SIG-M5 treated with dmso at 0.1 percent for 504 hours (cell line): ENCODE data around the gene PLXNB3.
"Not testable (repeated sequence)": the region's sequence is repeated elsewhere in the genome, so short reads cannot be mapped to it uniquely, and the experiment has no call there.

Source experiments
- DNase-seq: peaks from one replicate; lab custom pipeline; 2025; ENCODE audit not compliant: unreplicated experiment; lab: John Stamatoyannopoulos, UW

The PLXNB3 gene

GRCh38 chrX:153806999-153807575 is 43.0 kb downstream of the PLXNB3 start:
- DNase-seq: no peak

DNA sequence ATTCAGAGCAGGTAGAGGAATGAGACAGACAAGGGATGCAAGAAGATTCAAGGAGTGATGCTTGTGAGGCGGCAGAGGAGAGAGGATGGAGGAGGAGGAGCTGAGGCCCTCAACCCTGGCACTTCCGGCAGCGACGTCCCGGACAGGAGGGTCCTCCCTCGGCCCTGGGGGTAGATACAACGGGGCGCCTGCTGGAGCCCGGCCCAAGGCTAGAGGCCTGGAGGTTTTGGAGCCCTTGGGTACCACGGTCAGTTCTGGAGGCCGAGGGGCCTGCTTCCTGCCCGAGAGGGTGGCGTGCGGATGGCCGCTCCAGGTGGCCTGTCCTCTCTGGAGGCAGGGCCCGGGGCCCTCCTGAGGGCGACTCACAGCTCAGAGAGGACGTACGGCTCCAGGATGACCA is 43.9 kb downstream of the PLXNB3 start:
- DNase-seq: no peak

GRCh38 chrX:153812220-153812619 is 48.2 kb downstream of the PLXNB3 start:
- no peak for DNase-seq

GRCh38 chrX:153813161-153813560 is 49.1 kb downstream of the PLXNB3 start:
- DNase-seq: no peak

GRCh38 chrX:153814591-153815315 is 50.7 kb downstream of the PLXNB3 start:
- DNase-seq: no peak

GRCh38 chrX:153816831-153817690 is 53.0 kb downstream of the PLXNB3 start:
- no peak for DNase-seq

DNA sequence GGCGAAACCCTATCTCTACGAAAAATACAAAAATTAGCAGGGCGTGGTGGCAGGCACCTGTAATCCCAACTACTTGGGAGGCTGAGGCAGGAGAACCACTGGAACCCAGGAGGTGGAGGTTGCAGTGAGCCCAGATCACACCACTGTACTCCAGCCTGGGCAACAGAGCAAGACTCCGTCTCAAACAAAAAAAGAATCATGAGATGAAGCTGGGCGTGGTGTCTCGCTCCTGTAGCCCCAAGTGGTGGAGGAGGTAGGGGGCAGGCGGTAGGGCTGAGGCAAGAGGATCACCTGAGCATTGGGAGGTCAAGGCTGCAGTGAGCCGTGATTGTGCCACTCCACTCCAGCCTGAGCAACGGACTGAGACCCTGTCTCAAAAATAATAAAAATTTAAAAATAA is 54.0 kb downstream of the PLXNB3 start:
- not testable (repeated sequence) for DNase-seq

- DNase-seq: no peak
These were observed 54.7 kb downstream of the PLXNB3 start for GRCh38 chrX:153818571-153819383.

- no peak for DNase-seq
These were observed 55.5 kb downstream of the PLXNB3 start for GRCh38 chrX:153819384-153820040.

DNA sequence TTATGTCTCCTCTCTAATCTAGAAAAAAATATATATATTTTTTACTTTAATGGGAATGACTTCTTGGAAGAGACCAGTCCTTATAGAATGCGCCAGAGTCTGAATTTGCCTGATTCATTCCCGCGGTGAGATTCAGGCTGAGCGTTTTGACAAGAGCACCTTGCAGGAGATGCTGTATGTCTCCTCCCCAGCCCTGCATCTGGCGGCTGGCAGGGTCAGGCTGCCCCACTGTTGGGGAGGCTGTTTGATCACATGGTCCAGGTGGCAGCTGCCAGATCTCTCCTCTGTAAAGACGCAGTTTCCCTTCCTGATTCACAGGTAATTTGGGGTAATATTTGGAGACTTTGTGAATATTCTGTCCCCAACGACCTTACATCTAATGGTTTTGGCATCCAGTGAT is 56.6 kb downstream of the PLXNB3 start:
- no peak for DNase-seq

DNA sequence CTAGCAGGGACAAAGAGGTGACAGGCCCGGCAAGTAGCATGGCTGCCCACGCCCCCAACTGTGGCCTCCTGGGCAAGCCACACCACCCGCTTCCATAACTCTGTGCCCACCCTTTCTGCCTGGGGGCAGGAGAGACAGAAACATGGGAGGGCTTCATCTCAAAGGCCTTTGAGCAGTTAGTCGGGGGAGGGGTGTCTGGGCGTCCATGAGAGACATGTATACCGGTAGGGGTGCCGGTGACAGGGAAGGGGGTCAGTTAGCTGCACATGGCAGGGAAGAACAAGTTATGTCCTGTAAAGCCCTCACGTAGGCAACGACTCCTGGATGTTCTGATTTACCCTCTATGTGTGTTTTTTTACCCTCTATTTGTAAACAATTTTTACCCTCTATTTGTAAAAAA is 57.0 kb downstream of the PLXNB3 start:
- DNase-seq: no peak

GRCh38 chrX:153824348-153824747 is 60.3 kb downstream of the PLXNB3 start:
- DNase-seq: no peak

- DNase-seq: no peak
These were observed 61.0 kb downstream of the PLXNB3 start for GRCh38 chrX:153825042-153825441.
